ENCODE measurements around the gene ID3.

Gene ID3

GRCh38 chr1:23576338-23577055, 17.2 kb upstream of the ID3 start:
- DNase-seq (ENCODE audit: low read depth), result no peak
- TF ChIP-seq CTCF (IDR thresholded peaks at IDR 0.05; ENCODE audit: insufficient read depth, low read depth, low read length, missing control alignments), result no peak
- no peak overlapping the region for H3K4me3 ChIP-seq (ENCODE audit: low read length)

DNA sequence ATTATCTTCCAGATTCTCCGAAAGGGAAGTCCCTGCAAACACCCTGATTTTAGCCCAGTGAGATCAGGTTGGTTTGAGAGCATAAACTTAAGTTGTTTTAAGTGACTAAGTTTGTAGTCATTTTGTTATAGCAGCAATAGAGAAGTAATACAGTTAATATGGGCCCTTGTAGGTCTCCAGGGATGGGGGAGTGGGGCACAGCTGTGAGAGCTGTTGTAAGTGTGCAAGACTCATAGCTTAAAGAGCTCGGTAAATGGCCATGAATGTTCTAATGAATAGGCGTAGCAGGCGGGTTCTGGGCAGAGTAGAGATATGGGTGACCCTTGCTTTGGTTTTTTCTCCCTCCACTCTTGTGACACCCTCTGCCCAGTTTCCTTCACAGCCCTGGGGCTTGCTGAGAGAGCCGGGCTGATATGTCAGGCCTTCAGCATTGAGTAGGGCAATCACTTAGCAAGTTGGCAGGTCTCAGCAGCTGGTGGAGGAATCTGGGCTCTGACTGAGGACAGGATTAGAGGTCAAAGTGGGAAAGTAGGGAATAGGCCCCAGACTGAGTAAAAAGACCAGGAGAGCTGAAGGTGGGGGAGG, 16.0 kb upstream of the ID3 start:
- no peak for DNase-seq (ENCODE audit: low read depth)
- no peak overlapping the region for H3K4me3 ChIP-seq (ENCODE audit: low read length)
- TF ChIP-seq CTCF (IDR thresholded peaks at IDR 0.05; ENCODE audit: insufficient read depth, low read depth, low read length, missing control alignments), result no peak

- no peak overlapping the region for H3K4me3 ChIP-seq (ENCODE audit: low read length)
- no peak for TF ChIP-seq CTCF (IDR thresholded peaks at IDR 0.05; ENCODE audit: insufficient read depth, low read depth, low read length, missing control alignments)
- DNase-seq (ENCODE audit: low read depth), result no peak
Observed at GRCh38 chr1:23574265-23574754, 15.0 kb upstream of the ID3 start.

DNA sequence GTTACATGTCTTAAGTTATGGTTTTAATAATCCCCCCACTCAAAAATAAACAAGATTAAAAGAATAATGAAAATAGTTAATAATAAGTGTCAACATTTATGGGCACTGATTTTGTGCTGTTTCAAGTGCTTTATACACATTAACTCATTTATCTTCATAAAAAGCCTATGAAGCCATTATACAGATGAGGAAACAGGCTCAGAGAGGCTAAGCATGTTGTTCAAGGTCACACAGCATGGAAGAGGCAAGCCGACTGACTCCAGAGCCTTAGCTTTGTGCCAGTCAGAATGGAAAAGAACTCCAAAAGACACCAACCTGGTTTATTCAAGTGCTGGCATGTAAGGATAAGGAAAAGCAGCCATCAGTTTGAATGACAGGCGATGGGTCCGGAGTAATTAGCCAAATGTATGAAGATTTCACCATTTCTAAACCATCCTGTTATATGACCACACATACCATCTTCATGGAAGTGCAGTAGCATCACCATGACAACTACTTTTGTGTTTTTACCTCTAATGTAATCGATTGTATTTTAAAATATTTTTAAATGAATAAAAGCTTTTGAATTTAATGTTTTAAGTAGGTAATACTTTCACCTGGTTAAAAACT, 14.4 kb upstream of the ID3 start:
- DNase-seq (ENCODE audit: low read depth), result no peak
- H3K4me3 ChIP-seq (ENCODE audit: low read length), result no peak overlapping the region
- no peak for TF ChIP-seq CTCF (IDR thresholded peaks at IDR 0.05; ENCODE audit: insufficient read depth, low read depth, low read length, missing control alignments)

DNA sequence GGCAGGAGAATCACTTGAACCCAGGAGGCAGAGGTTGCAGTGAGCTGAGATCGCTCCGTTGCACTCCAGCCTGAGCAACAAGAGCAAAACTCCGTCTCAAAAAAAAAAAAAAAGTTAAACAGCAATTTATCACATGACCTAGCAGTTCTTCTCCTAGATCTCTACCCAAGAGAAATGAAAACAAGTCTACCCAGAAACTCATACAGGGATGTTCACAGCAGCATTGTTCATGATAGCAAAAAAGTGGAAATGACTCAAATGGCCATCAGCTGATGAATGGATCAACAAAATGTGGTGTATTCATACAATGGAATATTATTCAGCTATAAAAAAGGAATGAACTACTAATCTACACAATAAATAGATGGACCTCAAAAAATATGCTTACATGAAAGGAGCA, 12.2 kb upstream of the ID3 start:
- DNase-seq (ENCODE audit: low read depth), result no peak
- H3K4me3 ChIP-seq (ENCODE audit: low read length), result no peak overlapping the region
- no peak for TF ChIP-seq CTCF (IDR thresholded peaks at IDR 0.05; ENCODE audit: insufficient read depth, low read depth, low read length, missing control alignments)

DNA sequence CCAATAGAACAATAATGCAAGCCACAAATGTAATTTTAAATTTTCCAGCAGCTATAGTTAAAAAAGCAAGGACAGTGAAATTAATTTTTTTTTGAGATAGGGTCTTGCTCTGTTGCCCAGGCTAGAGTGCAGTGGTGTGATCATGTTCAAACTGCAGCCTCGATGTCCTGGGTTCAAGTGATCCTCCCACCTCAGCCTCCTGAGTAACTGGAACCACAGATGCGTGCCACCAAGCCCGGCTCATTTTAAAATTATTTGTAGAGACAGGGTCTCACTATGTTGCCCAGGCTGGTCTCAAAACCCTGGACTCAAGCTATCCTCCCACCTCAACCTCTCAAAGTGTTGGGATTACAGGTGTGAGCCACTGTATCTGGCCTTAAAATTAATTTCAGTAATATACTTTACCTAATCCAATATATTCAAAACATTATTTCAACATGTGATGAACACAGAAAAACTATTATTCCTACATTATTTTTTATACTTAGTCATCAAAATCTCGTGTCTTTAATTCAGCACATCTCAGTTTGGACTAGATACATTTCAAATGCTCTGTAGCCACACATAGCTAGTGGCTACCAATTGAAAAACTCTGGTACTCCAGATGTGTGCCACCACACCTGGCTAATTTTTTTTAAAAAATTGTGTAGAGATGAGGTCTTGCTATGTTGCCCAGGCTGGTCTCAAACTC, 10.8 kb upstream of the ID3 start:
- H3K4me3 ChIP-seq (ENCODE audit: low read length), result no peak overlapping the region
- TF ChIP-seq CTCF (IDR thresholded peaks at IDR 0.05; ENCODE audit: insufficient read depth, low read depth, low read length, missing control alignments), result no peak
- DNase-seq (ENCODE audit: low read depth), result no peak
